GM12878 (cell line): Measurements from ENCODE around the gene ARHGAP6. TPM values are rescaled to one million over a fixed set of nuclear protein-coding genes. Genes with fewer than 3 reads are reported as not detected.

Source experiments
- ATAC-seq: fragments of 200-7000 bp; cut with Tn5 transposase; 3 replicates; pipeline ENCODE4 v1.9.1; 2020; ENCODE audit warnings: mild to moderate bottlenecking, moderate library complexity
- BruUV-seq: library from RNA; stranded (reverse); fragments of 400-500 nt; replicated peaks from 2 replicates; lab custom pipeline; 2021; lab: Mats Ljungman, UMichigan
- CTCF ChIA-PET: fragments of 300-600 bp; sonication (Branson Sonifier 250); formaldehyde crosslinking; extraction: SDS; loops from one replicate; lab custom pipeline; 2021; ENCODE audit warnings: inconsistent platforms; lab: Yijun Ruan, JAX
- POLR2A ChIA-PET: fragments of 350-600 bp; formaldehyde crosslinking; extraction: SDS; loops from one replicate; lab custom pipeline; 2021; ENCODE audit warnings: inconsistent platforms; lab: Charles Lee
- RAD21 ChIA-PET: fragments of 300-600 bp; sonication (Branson Sonifier 250); formaldehyde crosslinking; loops from one replicate; lab custom pipeline; 2023; ENCODE audit warnings: antibody characterized with exemption; ENCODE audit not compliant: unreplicated experiment; lab: Charles Lee
- SMC1A ChIA-PET: fragments of 300-600 bp; sonication (Branson Sonifier 250); formaldehyde crosslinking; loops from one replicate; lab custom pipeline; 2023; ENCODE audit not compliant: unreplicated experiment, uncharacterized antibody; lab: Charles Lee
- DNase-seq: peaks from one replicate; pipeline ENCODE4 v3.0.0-alpha.2; 2011; ENCODE audit warnings: low read depth, low spot score
- FAIRE-seq: peaks from 3 replicates; lab custom pipeline; 2011; peaks lifted over from hg19 to GRCh38; lab: Jason Lieb, UNC
- H2AFZ ChIP-seq: 2 replicates; pipeline ENCODE4 v1.6.0; 2011; ENCODE audit warnings: low read depth, low read length, control low read depth; ENCODE audit not compliant: control insufficient read depth
- H3K27ac ChIP-seq: 2 replicates; pipeline ENCODE4 v1.5.1; 2011; ENCODE audit warnings: control low read depth; ENCODE audit not compliant: control insufficient read depth, insufficient read depth
- H3K27me3 ChIP-seq, 2 experiments: replicated peaks in 1 of 2; 2 replicates each; pipeline versions ENCODE4 v1.6.0 to v1.6.1; 2011; ENCODE audit warnings: low read length in 1 of 2; ENCODE audit not compliant: control insufficient read depth in 2 of 2, insufficient read depth in 2 of 2
- H3K36me3 ChIP-seq, 2 experiments: 2 replicates each; pipeline ENCODE4 v1.5.1; 2011; ENCODE audit warnings: low read length in 1 of 2; ENCODE audit not compliant: control insufficient read depth in 2 of 2, insufficient read depth in 2 of 2
- H3K4me1 ChIP-seq: 2 replicates; pipeline ENCODE4 v1.6.1; 2011; ENCODE audit warnings: mild to moderate bottlenecking, low read length, moderate library complexity, mixed read lengths; ENCODE audit not compliant: control insufficient read depth, insufficient read depth
- H3K4me2 ChIP-seq: 2 replicates; pipeline ENCODE4 v1.6.0; 2011; ENCODE audit warnings: control low read depth; ENCODE audit not compliant: control insufficient read depth, insufficient read depth
- H3K4me3 ChIP-seq: fragments of 200-600 bp; sonication (generic); 2 replicates; pipeline ENCODE4 v1.5.1; 2016
- H3K79me2 ChIP-seq: 2 replicates; pipeline ENCODE4 v1.6.0; 2011; ENCODE audit warnings: low read length; ENCODE audit not compliant: control insufficient read depth, insufficient read depth
- H3K9ac ChIP-seq: 2 replicates; pipeline ENCODE4 v1.8.0; 2011; ENCODE audit warnings: low read length, control low read depth, mixed read lengths; ENCODE audit not compliant: control insufficient read depth, insufficient read depth
- H3K9me3 ChIP-seq: replicated peaks from 3 replicates; pipeline ENCODE4 v1.5.1; 2011; ENCODE audit warnings: mild to moderate bottlenecking, low read length; ENCODE audit not compliant: control insufficient read depth, insufficient read depth
- H4K20me1 ChIP-seq: 2 replicates; pipeline ENCODE4 v1.6.0; 2011; ENCODE audit not compliant: control insufficient read depth, insufficient read depth
- BACH1 ChIP-seq: fragments of 450-650 bp; IDR thresholded peaks from 2 replicates; pipeline ENCODE4 v1.6.1; 2017; ENCODE audit warnings: mild to moderate bottlenecking, borderline replicate concordance
- CREM ChIP-seq: IDR thresholded peaks from 2 replicates; pipeline ENCODE4 v1.6.1; 2014; ENCODE audit warnings: antibody characterized with exemption, low read depth
- EED ChIP-seq: sonication (generic); IDR thresholded peaks from 2 replicates; pipeline ENCODE4 v1.6.1; 2016; ENCODE audit warnings: antibody characterized with exemption, low read depth
- MEF2A ChIP-seq: IDR thresholded peaks from 2 replicates; pipeline ENCODE4 v1.6.1; 2011; ENCODE audit warnings: low read depth, mild to moderate bottlenecking, low read length, moderate library complexity; ENCODE audit not compliant: insufficient read depth
- MTA3 ChIP-seq: IDR thresholded peaks from 2 replicates; pipeline ENCODE4 v1.6.1; 2012; ENCODE audit warnings: low read length, inconsistent platforms, borderline replicate concordance
- MXI1 ChIP-seq: fragments of 150-350 bp; IDR thresholded peaks from 2 replicates; pipeline ENCODE4 v1.6.1; 2011; ENCODE audit warnings: low read depth, mild to moderate bottlenecking, inconsistent platforms, low read length, improper control_type of control experiment
- RAD51 ChIP-seq: fragments of 450-650 bp; IDR thresholded peaks from 2 replicates; pipeline ENCODE4 v1.6.1; 2016; ENCODE audit warnings: moderate library complexity, mild to moderate bottlenecking, inconsistent platforms
- SMAD5 ChIP-seq: IDR thresholded peaks from 2 replicates; pipeline ENCODE4 v1.6.1; 2016; ENCODE audit warnings: antibody characterized with exemption, low read depth
- SP1 ChIP-seq: IDR thresholded peaks from one replicate; pipeline ENCODE4 v1.6.1; 2011; ENCODE audit warnings: low read depth, low read length
- SPI1 ChIP-seq: IDR thresholded peaks from 2 replicates; pipeline ENCODE4 v1.6.1; 2011; ENCODE audit warnings: low read depth, mild to moderate bottlenecking, low read length, moderate library complexity, borderline replicate concordance; ENCODE audit not compliant: insufficient read depth
- WGBS: methylation state at CpG from one replicate; pipeline ENCODE4 v1.1.6; 2016; ENCODE audit warnings: low lambda C conversion rate; ENCODE audit not compliant: insufficient replicate concordance, insufficient coverage; ENCODE audit errors: missing lambda C conversion rate; 5-methylcytosine and 5-hydroxymethylcytosine counted together
- in situ Hi-C: fragments of 300-500 bp; cut with MboI; formaldehyde crosslinking; loops from 9 replicates; pipeline ENCODE4 v1.14.3; 2018; ENCODE audit warnings: mixed read lengths
- intact Hi-C: fragments of 100-400 bp; cut with micrococcal nuclease; formaldehyde crosslinking; loops from one replicate; pipeline ENCODE4 v1.14.2; 2022; ENCODE audit not compliant: unreplicated experiment
- polyA plus RNA-seq, 11 experiments: library from polyadenylated mRNA; depleted of rRNA in 4 of 11; unstranded in 6 of 11; stranded (reverse) in 5 of 11; fragments of >200 nt; fragmentation: Nextera tagmentation in 4 of 11; fragmentation: Illumina TruSeq in 1 of 11; extraction: Ambion mirVana in 4 of 11; extraction: Trizol in 1 of 11; gene quantifications; 1 replicate in 1 of 11; 2 replicates in 10 of 11; pipeline versions ENCODE4 v1.2.1 to v1.2.3, GENCODE V29; 2011 to 2016; ENCODE audit warnings: inconsistent platforms in 2 of 11, missing spikeins in 2 of 11, low read depth in 1 of 11
- total RNA-seq, 4 experiments: library from RNA; depleted of rRNA in 3 of 4; stranded (reverse); fragments of >200 nt in 3 of 4; fragmentation: Illumina TruSeq in 1 of 4; extraction: Trizol in 1 of 4; gene quantifications; 2 replicates each; pipeline versions ENCODE4 v1.2.1 to v1.2.3, GENCODE V29; 2013 to 2021
- TF ChIP-seq, protein P1 (sequence below): fragments of 450-650 bp; IDR thresholded peaks from 2 replicates; pipeline ENCODE4 v1.6.1; 2017; ENCODE audit warnings: borderline replicate concordance
- TF ChIP-seq, protein P2 (sequence below): fragments of 450-650 bp; IDR thresholded peaks from 2 replicates; pipeline ENCODE4 v1.6.1; 2016; ENCODE audit warnings: mild to moderate bottlenecking

Gene ARHGAP6
- total and polyA plus RNA-seq, 10 of the 15 experiments (the other 5 are each of a cell fraction or from before 2014, with no cell fraction given), result 0.20 to 1.8 (median 0.76) TPM

DNA sequence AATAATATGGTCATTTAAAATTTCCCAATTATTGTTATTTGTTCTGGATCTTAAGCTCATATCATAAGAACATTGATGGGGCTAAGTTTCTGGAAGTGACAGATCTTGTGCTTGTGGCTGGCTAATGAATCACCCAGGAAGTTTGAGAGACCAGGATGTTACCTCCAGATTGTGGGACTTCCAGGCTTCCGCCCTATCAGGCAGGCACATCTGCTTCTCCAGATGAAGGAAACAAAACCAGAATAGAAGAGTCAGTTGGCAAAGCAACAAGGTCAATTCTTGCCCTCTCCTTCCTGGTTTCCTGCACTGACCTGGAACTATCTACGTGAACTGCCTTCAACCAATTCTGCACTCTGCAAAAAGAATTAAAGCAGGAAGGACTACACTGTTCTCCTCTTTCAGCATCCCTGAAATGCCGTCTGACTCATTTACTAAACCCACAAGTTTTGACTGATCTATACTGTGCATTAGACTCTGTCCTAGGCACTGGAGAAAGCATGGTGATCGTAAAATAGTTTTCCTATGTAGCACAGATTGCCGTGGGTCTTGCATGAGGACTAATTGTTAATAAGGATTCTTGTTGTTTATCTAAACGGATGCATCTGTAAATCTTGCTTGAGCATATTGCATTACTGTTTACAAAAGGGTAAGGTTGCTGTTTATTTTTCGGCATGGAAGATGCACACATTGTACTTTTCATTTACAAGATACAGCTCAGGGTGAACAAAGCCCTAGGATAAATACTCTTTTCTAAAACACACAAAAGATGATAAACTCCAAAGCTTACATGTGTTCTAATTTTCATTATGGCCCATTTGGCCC, 297.9 kb downstream of the ARHGAP6 start:
- POLR2A ChIA-PET, result interaction anchor here (0.5 kb wide), 1 partner anchor 1521 kb away, joined by 3 read pairs; no protein-coding TSS in a partner anchor
- no peak for FAIRE-seq
- CTCF ChIA-PET, result interaction anchor here (0.7 to 1.6 kb wide), 5 partner anchors 11 to 215 kb away, joined by 3 to 7 read pairs (median 3); no protein-coding TSS in a partner anchor

DNA sequence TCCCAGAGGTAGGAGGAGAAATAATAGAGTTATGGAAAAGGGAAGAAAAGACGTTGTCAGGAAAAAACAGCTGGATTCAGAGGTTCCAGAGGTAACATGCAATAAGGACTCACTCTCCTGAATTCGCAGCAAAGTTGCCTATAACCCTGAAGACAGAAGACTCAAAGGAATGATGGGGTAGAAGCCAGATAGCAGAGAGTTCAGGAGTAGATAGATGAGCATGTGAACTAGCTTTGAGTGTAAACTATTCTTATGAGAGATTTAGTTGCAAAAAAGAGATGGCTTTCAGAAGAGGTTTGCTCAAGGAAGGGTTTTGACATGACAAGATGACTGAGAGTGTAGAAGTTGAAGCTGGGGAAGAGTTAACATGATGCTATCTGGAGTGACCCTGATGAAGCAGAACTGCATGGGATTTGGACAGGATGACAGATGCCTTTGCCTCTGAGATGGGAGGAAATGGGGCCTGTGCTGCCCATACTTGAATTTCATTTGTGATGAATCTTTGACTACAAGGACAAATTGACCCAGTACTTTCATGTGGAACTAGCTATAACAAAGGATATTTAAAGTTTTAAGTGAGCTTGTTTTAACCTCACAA, 298.6 kb downstream of the ARHGAP6 start:
- Histone ChIP-seq H3K4me1 (no peaks in the 10 kb centered on the region), H3K79me2 (no peaks in the 10 kb centered on the region), H3K36me3 (no peaks in the 10 kb centered on the region), H3K9me3 (no peaks in the 10 kb centered on the region; the same call in 2 of the 3 replicates), H3K27ac (no peak overlapping the region), H3K27me3 (no peaks in the 10 kb centered on the region), H3K4me3 (no peak overlapping the region), H3K9ac (no peak overlapping the region), H2AFZ (no peak overlapping the region), H3K4me2 (no peak overlapping the region), H4K20me1 (no peaks in the 10 kb centered on the region)
- DNase-seq (no peak), ATAC-seq (no peak), FAIRE-seq (no peak)
- ChIA-PET RAD21 (interaction anchor here (1.0 kb wide), 1 partner anchor 15 kb away, joined by 5 read pairs; no protein-coding TSS in a partner anchor), POLR2A (interaction anchor here (0.5 kb wide), 1 partner anchor 1522 kb away, joined by 3 read pairs; no protein-coding TSS in a partner anchor), SMC1A (interaction anchor here (1.3 to 2.9 kb wide), 2 partner anchors 15 to 25 kb away, joined by 3 to 10 read pairs; no protein-coding TSS in a partner anchor), CTCF (interaction anchor here (0.7 to 1.6 kb wide), 4 partner anchors 11 to 989 kb away, joined by 3 to 7 read pairs (median 3); no protein-coding TSS in a partner anchor)
- no TSS peak for BruUV-seq
- intact Hi-C loops, result no loop called here
- 0% methylated on average over 2 of the region's 2 CpGs for WGBS
- in situ Hi-C loops, result no loop called here
- TF ChIP-seq MEF2A (no peak), MTA3 (no peak), BACH1 (no peak), EED (no peak), RAD51 (no peak), MXI1 (no peak), SP1 (no peak)
- TF ChIP-seq, protein P1, sequence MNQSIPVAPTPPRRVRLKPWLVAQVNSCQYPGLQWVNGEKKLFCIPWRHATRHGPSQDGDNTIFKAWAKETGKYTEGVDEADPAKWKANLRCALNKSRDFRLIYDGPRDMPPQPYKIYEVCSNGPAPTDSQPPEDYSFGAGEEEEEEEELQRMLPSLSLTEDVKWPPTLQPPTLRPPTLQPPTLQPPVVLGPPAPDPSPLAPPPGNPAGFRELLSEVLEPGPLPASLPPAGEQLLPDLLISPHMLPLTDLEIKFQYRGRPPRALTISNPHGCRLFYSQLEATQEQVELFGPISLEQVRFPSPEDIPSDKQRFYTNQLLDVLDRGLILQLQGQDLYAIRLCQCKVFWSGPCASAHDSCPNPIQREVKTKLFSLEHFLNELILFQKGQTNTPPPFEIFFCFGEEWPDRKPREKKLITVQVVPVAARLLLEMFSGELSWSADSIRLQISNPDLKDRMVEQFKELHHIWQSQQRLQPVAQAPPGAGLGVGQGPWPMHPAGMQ, result no peak
- TF ChIP-seq, protein P2, sequence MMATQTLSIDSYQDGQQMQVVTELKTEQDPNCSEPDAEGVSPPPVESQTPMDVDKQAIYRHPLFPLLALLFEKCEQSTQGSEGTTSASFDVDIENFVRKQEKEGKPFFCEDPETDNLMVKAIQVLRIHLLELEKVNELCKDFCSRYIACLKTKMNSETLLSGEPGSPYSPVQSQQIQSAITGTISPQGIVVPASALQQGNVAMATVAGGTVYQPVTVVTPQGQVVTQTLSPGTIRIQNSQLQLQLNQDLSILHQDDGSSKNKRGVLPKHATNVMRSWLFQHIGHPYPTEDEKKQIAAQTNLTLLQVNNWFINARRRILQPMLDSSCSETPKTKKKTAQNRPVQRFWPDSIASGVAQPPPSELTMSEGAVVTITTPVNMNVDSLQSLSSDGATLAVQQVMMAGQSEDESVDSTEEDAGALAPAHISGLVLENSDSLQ, result no peak

More for the DNA sequence above, 297.9 kb downstream of the ARHGAP6 start:
- Histone ChIP-seq H3K4me3 (no peak overlapping the region), H3K4me2 (no peak overlapping the region), H3K9ac (no peak overlapping the region), H4K20me1 (no peaks in the 10 kb centered on the region), H3K79me2 (no peaks in the 10 kb centered on the region), H3K4me1 (no peaks in the 10 kb centered on the region), H3K27me3 (no peaks in the 10 kb centered on the region), H3K36me3 (no peaks in the 10 kb centered on the region), H2AFZ (no peak overlapping the region), H3K27ac (no peak overlapping the region), H3K9me3 (no peaks in the 10 kb centered on the region; the same call in 2 of the 3 replicates)
- in situ Hi-C loops (no loop called here), intact Hi-C loops (no loop called here)
- RAD21 ChIA-PET, result interaction anchor here (1.0 kb wide), 1 partner anchor 14 kb away, joined by 5 read pairs; no protein-coding TSS in a partner anchor
- DNase-seq, result no peak
- ATAC-seq, result no peak
- SMC1A ChIA-PET, result interaction anchor here (1.0 to 2.9 kb wide), 3 partner anchors 14 to 221 kb away, joined by 3 to 10 read pairs (median 3); no protein-coding TSS in a partner anchor
- TF ChIP-seq SMAD5 (no peak), SPI1 (no peak), CREM (no peak)
- BruUV-seq, result no TSS peak
- 46% methylated on average over 7 of the region's 7 CpGs for WGBS
